GM19035 (cell line): ENCODE measurements around the gene DOCK1.

Source experiments
- ATAC-seq: cut with Tn5 transposase; IDR thresholded peaks from one replicate; pipeline ENCODE4 v1.9.1; 2021; ENCODE audit not compliant: unreplicated experiment

The DOCK1 gene

DNA sequence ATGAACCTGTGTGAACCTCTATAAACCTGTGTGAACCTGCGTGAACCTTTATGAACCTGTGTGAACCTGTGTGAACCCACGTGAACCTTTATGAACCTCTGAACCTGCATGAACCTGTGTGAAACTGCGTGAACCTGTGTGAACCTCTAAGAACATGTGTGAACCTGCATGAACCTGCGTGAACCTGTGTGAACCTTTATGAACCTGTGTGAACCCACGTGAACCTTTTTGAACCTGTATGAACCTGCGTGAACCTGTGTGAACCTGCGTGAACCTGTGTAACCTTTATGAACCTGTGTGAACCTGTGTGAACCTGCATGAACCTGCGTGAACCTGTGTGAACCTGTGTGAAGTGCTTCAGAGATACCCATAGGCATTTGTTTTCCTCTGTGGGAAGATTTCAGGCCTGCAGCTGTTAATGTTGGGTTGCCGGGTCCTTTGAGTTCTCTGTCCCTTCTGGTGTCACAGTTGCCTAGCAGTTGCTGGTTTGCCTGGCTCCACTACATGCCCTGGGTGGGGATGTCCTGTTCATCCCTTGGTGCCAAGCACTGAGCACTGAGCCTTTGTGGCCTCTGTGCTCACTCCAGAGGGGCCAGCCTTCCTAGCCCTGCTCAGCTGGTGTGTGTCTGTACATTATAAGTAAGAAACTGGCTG is 97.9 kb downstream of the DOCK1 start:
- ATAC-seq: no peak

DNA sequence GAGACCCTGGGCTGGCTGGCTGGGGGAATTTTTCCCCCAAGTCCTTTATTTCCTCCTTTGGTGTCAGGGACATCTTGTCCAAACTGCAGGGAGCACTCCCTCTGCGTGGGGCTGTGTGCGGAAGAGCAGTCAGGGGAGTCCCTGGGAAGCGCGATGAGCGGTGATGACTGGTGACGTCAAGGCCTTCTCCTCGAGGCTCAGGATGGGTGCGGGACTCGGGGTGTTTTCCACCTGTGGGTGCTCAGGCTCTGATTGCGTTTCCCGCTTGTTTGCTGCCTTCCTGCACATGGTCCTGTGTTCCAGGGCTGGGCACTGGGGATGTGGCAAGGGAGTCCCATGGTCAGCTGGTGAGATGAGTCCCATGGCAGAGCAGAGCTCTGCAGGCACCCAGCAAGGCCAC is 101.2 kb downstream of the DOCK1 start:
- no peak for ATAC-seq

GRCh38 chr10:127009366-127009765 is 104.1 kb downstream of the DOCK1 start:
- ATAC-seq: no peak

GRCh38 chr10:127011174-127011573 is 105.9 kb downstream of the DOCK1 start:
- ATAC-seq: no peak

DNA sequence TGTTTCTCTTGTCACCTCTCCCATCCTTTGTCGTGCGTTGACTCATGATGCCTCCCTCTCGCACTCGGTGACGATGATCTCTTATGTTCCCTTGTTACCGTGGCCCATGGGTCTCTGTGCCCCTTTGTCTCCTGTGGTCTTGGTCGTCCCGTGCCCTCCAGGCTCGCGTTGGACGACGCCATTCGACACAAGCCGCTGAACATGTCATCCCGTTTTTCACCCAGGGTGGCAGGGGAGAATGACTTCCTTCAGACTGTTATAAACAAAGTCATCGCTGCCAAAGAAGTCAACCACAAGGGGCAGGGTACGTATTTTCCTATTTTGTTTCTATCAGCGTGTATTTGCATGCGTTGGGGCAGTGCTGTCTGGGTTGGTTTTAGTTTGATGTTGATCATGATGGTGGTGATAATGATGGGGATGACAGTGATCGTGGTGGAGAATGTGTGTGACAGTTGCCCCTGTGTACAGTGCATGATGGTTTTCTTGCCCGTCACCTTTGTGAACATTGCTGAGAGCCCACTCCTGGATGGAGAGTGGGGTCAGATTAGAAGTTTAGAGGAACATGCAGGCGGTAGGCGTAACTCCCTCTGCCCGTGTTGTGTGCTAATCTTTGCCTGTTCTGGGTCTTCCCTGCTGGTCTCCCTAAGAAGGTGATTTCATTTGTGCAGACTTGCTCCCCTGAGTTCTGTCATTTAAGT is 107.0 kb downstream of the DOCK1 start:
- ATAC-seq: no peak

DNA sequence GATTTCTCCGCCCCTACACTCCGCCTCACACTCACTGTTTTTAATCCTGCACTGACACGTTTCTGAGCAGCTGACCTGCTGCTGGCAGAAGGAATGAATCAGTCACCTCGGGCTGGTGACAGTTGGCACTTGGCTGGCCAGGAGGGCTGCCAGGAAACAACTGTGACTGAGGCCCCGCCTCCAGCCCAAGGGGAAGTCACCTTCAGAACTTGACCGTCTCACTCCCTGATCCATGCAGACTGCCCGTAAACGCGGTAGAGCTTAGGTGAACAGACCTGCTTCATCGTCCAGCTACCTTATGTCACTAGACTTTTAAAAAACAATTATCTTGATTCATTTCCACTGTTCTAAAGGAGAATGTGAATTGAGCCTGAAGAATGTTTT is 107.5 kb downstream of the DOCK1 start:
- no peak for ATAC-seq

DNA sequence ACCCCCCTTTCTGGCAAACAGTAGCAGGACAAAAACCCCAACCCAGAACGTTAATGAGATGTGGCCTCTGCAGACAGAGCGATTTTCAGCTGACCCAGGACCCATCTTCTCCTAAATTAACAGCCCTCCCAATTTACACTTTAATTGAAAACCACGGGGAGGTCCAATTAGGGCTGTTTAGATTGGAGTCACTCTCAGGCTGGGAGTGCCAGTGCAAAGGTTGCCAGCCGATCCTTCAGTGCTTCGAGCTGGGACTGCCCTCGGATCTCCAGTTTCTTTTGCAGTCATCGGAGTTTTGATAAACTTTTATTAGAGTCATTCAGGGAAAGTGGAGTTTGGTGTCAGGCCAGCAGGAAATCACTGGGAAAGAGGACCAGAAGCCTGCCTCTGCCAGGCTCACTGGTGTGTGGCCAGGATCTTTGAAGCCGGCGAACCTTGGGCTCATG is 108.0 kb downstream of the DOCK1 start:
- no peak for ATAC-seq

DNA sequence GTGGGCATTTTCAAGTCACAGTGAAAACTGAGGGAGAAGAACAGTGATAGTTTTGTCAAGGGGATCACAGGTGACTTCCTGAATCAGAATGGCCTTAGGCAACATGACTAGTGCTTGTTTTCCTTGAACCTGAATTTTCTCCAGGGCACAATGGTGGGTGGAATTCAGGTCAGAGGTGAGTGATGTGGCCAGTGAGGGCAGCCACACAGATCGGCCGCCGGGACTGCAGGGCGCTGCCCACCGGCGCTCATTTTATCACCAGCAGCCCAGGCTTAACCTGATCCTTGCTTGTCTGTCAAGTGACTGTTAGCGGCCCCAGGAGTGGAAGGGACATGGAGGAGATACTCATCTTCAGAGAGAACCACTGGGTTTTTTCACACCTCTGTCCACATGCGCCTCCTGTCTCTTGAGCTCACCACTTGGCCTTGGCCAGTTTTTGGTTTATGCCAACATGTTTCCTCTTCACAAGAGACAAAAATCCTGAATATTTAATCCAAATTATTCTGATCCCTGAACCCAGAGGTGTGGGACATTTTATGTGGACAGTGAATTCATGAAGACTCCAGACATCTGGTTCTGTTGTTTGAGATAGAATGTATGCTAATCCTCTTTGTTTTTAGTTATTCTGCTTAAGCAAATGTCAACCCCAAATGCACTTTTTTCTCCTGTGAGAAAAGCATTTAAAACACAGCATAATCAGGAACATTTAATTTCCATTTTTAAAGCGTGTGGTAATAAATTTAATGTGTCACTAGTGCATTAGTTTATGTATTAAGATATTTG is 108.7 kb downstream of the DOCK1 start:
- no peak for ATAC-seq

DNA sequence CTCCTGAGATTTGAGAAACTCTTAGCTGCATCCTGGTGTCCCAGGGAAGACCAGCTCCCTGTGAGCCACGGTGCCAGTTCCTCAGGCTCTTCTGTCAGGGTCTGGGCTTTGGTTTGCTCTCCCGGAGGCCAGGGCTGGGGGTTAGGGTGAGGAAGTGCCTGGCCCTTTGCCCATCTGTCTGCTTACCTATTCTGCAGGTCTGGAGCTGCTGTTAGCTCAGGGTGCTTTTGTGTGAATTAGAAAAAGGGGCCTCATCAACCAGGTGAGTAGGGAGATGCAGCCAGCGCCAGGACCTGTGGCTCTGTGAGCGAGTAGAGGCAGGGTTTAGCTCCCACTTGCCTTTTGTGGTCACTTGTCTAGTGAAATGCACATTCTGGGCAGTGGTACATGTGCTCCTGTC is 109.4 kb downstream of the DOCK1 start:
- no peak for ATAC-seq

GRCh38 chr10:127015373-127015772 is 110.1 kb downstream of the DOCK1 start:
- no peak for ATAC-seq

GRCh38 chr10:127016331-127016730 is 111.1 kb downstream of the DOCK1 start:
- ATAC-seq: no peak

DNA sequence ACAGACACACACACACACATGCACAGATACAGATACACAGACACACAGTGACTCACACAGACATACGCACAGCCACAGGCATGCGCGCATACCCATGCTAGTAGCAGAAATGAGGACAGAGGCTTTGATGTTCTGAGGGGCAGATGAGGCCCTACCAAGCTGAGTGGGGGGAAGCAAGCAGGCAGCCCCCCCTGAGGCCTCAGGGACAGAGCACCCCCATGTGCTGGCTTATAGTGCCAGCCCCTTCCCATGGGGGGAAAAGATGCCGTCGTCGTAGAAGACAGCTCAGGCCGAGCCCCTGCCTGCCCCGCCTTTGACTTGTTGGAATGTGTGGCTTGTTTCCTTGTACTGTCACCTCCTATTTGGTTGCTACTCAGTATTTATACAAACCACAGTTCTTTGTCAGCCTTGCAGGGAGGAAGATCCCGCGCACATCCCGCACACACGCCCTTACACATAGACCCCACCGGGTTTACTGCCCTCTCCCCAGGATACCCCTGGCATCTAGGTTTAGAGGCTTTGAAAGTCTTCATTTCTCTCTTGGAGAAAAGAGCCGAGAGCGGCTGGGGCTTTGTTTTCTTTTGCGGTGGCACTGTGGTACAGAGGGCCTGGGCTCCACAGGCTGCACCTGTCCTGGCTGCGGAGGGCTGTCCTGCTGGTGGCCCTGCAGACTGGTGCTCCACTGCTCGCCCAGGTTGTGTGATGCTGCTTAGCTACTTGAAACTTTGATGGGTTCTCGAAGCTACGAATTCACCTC is 112.5 kb downstream of the DOCK1 start:
- ATAC-seq: no peak

DNA sequence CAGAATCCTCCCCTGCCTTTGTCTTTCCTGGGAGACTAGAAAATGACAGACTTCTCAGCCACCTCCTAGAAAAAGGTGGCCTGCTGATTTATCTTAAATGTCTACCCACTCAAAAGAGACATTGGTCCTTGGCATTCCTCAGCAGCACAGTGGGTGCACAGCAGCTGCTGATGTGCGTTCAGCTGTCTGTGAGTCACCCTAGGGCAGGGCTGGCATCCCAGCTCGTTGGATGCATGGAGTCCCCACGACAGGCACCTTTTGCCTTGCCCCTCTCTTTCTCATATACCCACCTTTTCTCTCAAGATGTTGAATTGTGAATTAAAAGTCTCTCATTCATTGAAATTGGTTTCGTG is 113.0 kb downstream of the DOCK1 start:
- ATAC-seq: no peak

- no peak for ATAC-seq
These were observed 113.5 kb downstream of the DOCK1 start for GRCh38 chr10:127018766-127019165.

DNA sequence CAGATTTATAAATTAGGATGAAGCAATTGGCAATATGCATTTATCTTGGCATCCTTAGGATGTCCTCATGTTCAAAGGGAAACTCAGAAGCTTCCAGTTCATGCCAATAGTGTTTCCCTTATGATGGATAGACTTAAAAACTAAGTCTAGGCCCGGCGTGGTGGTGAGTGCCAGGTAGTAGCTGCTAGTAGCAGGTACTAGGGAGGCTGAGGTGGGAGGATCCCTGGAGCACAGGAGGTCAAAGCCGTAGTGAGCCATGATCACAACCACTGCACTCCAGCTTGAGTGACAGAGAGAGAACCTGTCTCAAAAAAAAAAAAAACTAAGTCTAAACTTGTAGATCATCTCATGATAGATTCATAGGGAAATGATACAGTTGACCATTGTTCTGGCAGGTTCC is 115.0 kb downstream of the DOCK1 start:
- no peak for ATAC-seq

GRCh38 chr10:127021801-127022200 is 116.6 kb downstream of the DOCK1 start:
- ATAC-seq: no peak

GRCh38 chr10:127024685-127025435 is 119.6 kb downstream of the DOCK1 start:
- no peak for ATAC-seq

- ATAC-seq: no peak
These were observed 122.6 kb downstream of the DOCK1 start for GRCh38 chr10:127027786-127028185.

DNA sequence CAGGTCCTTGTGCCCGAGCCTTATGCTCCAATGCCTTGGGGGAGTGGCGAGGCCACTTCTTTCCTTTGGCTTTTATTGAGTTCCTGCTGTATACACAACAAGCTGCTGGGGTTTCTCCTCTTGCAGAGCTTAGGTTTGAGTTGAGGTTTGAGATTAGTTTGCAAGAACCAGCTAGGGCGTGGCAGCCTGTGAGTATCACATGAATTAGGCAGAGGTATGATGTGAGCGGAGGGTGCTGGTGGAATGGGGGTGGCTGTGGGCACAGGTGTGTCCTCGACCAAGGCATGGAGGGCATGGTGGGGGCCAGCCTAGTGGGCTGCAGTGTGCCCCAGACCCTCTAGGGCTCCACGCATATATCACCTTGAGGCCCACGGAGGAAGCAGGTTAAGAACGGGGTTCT is 123.3 kb downstream of the DOCK1 start:
- ATAC-seq: no peak

DNA sequence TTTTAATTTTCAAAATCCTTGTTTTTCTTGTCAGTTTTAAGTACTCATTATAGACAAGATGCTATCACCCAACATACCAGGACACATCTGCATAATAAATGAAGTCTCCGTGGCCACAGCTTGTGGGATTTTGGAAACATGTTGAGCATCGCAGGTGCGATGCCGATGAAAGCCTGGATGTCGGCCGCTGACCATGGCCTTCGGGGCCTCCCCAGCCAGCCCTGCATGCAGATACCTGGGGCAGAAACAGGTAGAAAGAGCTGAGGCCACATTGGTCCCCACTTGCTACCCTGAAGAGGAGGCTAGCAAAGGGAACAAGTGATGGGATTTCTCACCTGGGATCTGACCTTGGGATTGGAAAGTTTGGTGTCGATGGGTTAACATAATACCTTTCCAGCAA is 123.8 kb downstream of the DOCK1 start:
- ATAC-seq: no peak
